Parathyroid adenoma (tissue), 2 donors: ENCODE measurements around the gene MGAT4B.

Experiments used
- H2AFZ ChIP-seq: fragments of 300-600 bp; sonication (generic); one replicate; pipeline ENCODE4 v1.7.0; 2017; ENCODE audit warnings: antibody characterized with exemption, mild to moderate bottlenecking
- H3K27ac ChIP-seq: fragments of 300-600 bp; sonication (generic); one replicate; pipeline ENCODE4 v1.7.0; 2017
- H3K27me3 ChIP-seq: fragments of 300-600 bp; sonication (generic); one replicate; pipeline ENCODE4 v1.7.0; 2017; ENCODE audit warnings: low read length; ENCODE audit not compliant: control insufficient read depth, insufficient read depth
- H3K36me3 ChIP-seq: fragments of 300-600 bp; sonication (generic); one replicate; pipeline ENCODE4 v1.7.0; 2017; ENCODE audit warnings: low read length; ENCODE audit not compliant: control insufficient read depth, insufficient read depth
- H3K4me1 ChIP-seq: fragments of 300-600 bp; sonication (generic); one replicate; pipeline ENCODE4 v1.7.0; 2017; ENCODE audit warnings: control low read depth
- H3K4me2 ChIP-seq: fragments of 300-600 bp; sonication (generic); one replicate; pipeline ENCODE4 v1.7.0; 2017; ENCODE audit warnings: low read length
- H3K4me3 ChIP-seq: fragments of 300-600 bp; sonication (generic); one replicate; pipeline ENCODE4 v1.7.0; 2017; ENCODE audit warnings: low read depth, low read length
- H3K79me2 ChIP-seq: fragments of 300-600 bp; sonication (generic); one replicate; pipeline ENCODE4 v1.7.0; 2017; ENCODE audit warnings: control low read depth
- H3K9ac ChIP-seq: fragments of 300-600 bp; sonication (generic); one replicate; pipeline ENCODE4 v1.7.0; 2017; ENCODE audit warnings: mild to moderate bottlenecking
- H3K9me3 ChIP-seq: fragments of 300-600 bp; sonication (generic); one replicate; pipeline ENCODE4 v1.7.0; 2017; ENCODE audit warnings: low read length; ENCODE audit not compliant: control insufficient read depth
- CTCF ChIP-seq: fragments of 300-600 bp; sonication (generic); IDR thresholded peaks from one replicate; pipeline ENCODE4 v1.7.0; 2017; ENCODE audit warnings: antibody characterized with exemption, mild to moderate bottlenecking
- donor health status: primary hyperparathyroidism.

The MGAT4B gene

GRCh38 chr5:179833056-179833708 is 26.5 kb upstream of the MGAT4B start:
- Histone ChIP-seq H3K36me3 (no peaks in the 10 kb centered on the region), H3K4me3 (no peak overlapping the region)

GRCh38 chr5:179832039-179832745 is 25.5 kb upstream of the MGAT4B start:
- TF ChIP-seq CTCF = no peak
- H3K4me1 ChIP-seq = no peaks in the 10 kb centered on the region
- H3K27ac ChIP-seq = no peak overlapping the region
- H3K4me2 ChIP-seq = no peak overlapping the region
- no peaks in the 10 kb centered on the region for H3K36me3 ChIP-seq
- no peaks in the 10 kb centered on the region for H3K9me3 ChIP-seq
- H3K27me3 ChIP-seq = no peaks in the 10 kb centered on the region
- H2AFZ ChIP-seq = no peak overlapping the region
- no peak overlapping the region for H3K9ac ChIP-seq
- peaks cover 16% of the 10 kb centered on the region for H3K79me2 ChIP-seq
- H3K4me3 ChIP-seq = no peak overlapping the region

More at GRCh38 chr5:179833056-179833708, 26.5 kb upstream of the MGAT4B start:
- no peaks in the 10 kb centered on the region for H3K27me3 ChIP-seq
- H2AFZ ChIP-seq = no peak overlapping the region
- peaks cover 12% of the 10 kb centered on the region for H3K79me2 ChIP-seq
- no peak overlapping the region for H3K27ac ChIP-seq
- no peaks in the 10 kb centered on the region for H3K4me1 ChIP-seq
- H3K4me2 ChIP-seq = no peak overlapping the region
- no peak for TF ChIP-seq CTCF
- no peak overlapping the region for H3K9ac ChIP-seq
- no peaks in the 10 kb centered on the region for H3K9me3 ChIP-seq

GRCh38 chr5:179830818-179831468 is 24.3 kb upstream of the MGAT4B start:
- peaks cover 19% of the 10 kb centered on the region for H3K79me2 ChIP-seq
- no peaks in the 10 kb centered on the region for H3K27me3 ChIP-seq
- no peak overlapping the region for H3K27ac ChIP-seq
- H3K4me3 ChIP-seq = no peak overlapping the region
- no peak overlapping the region for H2AFZ ChIP-seq
- no peak for TF ChIP-seq CTCF
- no peaks in the 10 kb centered on the region for H3K4me1 ChIP-seq
- H3K9ac ChIP-seq = no peak overlapping the region
- no peak overlapping the region for H3K4me2 ChIP-seq
- no peaks in the 10 kb centered on the region for H3K9me3 ChIP-seq
- no peaks in the 10 kb centered on the region for H3K36me3 ChIP-seq

GRCh38 chr5:179829732-179830435 is 23.2 kb upstream of the MGAT4B start:
- Histone ChIP-seq H3K4me1 (no peaks in the 10 kb centered on the region), H3K9ac (no peak overlapping the region), H3K4me2 (no peak overlapping the region), H3K36me3 (no peaks in the 10 kb centered on the region), H3K27ac (no peak overlapping the region), H3K4me3 (no peak overlapping the region), H3K27me3 (no peaks in the 10 kb centered on the region), H2AFZ (no peak overlapping the region), H3K9me3 (no peaks in the 10 kb centered on the region), H3K79me2 (peaks cover 24% of the 10 kb centered on the region)
- TF ChIP-seq CTCF = no peak
